ENCODE measurements around the gene IQSEC3. TPM values are rescaled to one million over a fixed set of nuclear protein-coding genes. Genes with fewer than 3 reads are reported as not detected.

Gene IQSEC3
- polyA plus RNA-seq, 3 donors: 8.0 to 15.3 (median 10.4) TPM

DNA sequence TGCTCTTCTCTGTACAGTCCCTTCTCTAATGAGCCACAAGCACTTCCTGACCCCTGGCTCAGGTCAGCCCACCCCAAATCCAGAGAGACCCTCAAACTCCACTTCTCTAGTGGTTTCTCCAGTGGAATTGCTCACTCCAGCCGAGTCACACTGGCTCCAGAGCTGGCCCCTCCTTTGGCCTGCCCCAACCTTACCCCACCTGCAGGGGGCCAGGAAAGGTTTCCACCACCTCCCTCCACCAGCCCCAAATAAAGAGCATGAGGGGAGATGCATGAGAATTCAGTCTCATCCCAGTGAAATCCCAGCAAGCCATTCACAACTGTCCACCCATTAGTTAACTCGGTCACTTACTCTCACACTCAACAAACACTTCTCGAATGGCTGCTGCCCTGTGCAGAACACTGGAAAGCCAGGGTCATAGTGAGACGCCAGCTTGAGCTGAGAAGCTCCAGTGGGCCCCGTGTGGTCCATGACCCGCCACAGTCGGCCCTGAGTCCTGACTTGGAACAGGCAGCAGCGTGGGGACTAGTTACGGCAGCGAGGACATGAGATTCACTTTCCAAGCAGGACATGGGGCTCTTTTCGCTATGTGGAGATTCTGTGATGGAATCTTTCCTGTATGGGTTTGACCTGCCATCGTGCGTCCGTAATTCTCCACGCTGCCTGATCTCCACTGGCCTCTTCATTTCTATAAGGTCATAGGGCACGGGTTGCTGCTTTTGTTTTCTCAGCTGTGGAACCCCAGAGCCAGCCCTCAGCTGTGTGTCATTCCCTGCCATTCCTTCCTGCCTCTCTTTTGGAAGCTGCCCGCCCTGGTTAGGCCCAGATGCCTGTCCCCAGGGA, 103.2 kb downstream of the IQSEC3 start:
- no peak for DNase-seq (ENCODE audit: extremely low read depth in 1 of 11, low read depth in 9 of 11, low spot score in 4 of 11)

- DNase-seq (ENCODE audit: extremely low read depth in 1 of 11, low read depth in 9 of 11, low spot score in 4 of 11): no peak
These were observed 104.0 kb downstream of the IQSEC3 start for GRCh38 chr12:170371-171225.

DNA sequence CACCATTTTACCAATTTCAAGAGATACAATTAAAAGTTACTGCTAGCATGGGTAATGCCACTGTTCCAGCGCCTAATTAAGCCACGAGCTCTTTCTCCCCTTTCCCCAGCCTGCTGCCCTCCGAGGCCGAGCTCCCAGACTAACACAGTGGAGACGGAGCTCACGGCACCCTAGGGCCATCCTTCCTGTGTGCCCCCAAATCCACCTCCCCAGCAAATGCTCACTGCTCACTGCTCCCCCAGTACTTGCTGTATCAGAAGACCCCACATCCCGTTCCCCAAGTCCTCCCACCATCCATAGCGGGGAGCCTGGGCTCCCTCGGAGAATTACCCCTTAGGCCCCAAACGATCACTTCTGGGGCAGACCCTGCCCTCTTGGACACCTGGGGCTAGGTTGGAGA, 104.7 kb downstream of the IQSEC3 start:
- DNase-seq (ENCODE audit: extremely low read depth in 1 of 11, low read depth in 9 of 11, low spot score in 4 of 11): no peak

- no peak for DNase-seq (ENCODE audit: extremely low read depth in 1 of 11, low read depth in 9 of 11, low spot score in 4 of 11)
These were observed 105.4 kb downstream of the IQSEC3 start for GRCh38 chr12:171743-172676.

DNA sequence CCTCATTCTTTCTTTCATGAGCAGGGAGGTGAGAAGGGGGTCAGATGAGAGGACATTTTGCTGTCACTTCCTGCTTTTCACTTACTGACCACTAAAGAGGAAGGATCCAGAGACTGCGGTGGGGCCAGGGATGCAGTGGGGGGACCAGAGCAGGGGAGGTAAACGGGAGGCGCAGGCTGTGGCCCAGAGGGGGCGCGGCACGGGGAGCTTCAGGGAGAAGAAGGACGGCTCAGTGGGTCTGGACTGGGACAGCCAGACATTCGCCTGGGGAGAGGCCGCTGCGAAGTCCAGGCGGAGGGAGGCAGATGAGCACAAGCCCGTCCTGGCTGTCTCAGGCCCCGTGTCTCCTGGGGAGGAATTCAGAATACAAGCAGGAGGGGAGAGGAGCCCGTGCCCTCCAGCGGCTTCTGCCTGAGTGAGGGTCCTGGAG, 106.2 kb downstream of the IQSEC3 start:
- DNase-seq (ENCODE audit: extremely low read depth in 1 of 11, low read depth in 9 of 11, low spot score in 4 of 11): no peak

DNA sequence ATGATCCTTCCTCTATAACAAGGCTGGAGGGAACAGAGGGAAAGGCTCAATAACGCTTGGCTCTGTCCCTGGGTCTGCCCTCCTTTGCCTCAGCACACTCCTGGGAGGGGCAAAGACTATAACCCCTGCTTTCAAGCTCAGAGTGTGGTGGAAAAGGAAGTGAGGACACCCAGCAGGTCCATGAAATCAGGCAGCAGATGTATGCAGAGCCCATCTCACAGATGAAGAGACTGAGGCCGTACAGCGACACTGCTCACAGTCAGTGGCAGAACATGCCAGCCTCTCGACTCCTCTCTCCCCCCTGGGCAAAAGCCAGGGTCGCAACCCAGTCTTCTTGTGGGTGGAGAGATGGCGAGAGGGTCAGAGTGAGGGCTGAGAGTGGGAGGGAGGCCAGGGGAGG, 107.6 kb downstream of the IQSEC3 start:
- DNase-seq (ENCODE audit: extremely low read depth in 1 of 11, low read depth in 9 of 11, low spot score in 4 of 11): no peak

DNA sequence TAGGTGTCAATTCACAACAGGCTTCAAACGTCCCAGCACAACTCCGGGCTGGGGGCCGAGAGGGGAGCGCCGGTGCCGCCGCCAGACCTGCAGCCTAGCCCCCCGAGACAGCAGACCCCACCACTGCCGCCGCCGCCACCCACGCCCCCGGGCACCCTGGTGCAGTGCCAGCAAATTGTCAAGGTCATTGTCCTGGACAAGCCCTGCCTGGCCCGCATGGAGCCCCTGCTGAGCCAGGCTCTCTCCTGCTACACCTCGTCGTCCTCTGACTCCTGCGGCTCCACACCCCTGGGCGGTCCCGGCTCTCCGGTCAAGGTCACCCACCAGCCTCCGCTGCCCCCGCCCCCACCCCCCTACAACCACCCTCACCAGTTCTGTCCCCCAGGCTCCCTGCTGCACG, 108.0 kb downstream of the IQSEC3 start:
- DNase-seq (ENCODE audit: extremely low read depth in 1 of 11, low read depth in 9 of 11, low spot score in 4 of 11): no peak

DNA sequence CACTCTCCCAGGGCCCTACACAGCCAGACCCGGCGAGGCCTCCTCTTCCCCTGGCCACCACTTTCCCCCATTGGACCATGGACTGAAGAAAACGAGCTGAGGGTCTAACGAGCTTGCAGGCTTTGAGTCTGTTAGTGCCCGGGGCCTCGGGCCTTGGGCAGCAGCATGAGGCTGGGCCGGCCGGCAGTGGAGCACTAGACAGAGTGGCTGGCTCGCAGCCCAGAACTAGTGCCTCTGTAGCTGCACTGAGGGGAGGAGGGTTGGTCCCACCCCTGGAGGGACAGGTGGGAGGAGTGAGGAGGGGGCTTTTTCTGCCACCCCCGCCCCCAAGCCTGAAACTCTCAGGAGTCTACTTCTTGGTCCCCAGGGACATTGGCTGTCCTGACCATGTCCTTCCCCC, 108.7 kb downstream of the IQSEC3 start:
- DNase-seq (ENCODE audit: extremely low read depth in 1 of 11, low read depth in 9 of 11, low spot score in 4 of 11): no peak

DNA sequence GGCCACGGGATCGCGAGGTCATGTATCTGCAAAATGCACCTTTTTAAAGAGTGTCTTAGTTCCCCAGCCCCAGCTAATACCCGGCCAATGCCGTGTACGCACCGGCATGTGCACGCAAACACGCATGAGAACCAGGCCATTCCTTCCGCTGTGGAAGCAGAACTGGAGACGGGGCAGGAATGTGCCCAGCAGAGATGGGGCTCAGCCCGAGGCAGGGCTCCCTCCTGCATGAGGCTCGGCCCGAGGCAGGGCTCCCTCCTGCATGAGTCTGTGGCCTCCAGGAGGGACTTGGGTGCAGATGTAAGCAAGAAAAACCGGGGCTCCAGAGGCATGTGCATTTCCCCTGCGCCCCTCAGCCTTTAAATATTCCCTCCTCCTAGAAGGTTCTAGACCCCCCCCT, 109.2 kb downstream of the IQSEC3 start:
- DNase-seq (ENCODE audit: extremely low read depth in 1 of 11, low read depth in 9 of 11, low spot score in 4 of 11): no peak

DNA sequence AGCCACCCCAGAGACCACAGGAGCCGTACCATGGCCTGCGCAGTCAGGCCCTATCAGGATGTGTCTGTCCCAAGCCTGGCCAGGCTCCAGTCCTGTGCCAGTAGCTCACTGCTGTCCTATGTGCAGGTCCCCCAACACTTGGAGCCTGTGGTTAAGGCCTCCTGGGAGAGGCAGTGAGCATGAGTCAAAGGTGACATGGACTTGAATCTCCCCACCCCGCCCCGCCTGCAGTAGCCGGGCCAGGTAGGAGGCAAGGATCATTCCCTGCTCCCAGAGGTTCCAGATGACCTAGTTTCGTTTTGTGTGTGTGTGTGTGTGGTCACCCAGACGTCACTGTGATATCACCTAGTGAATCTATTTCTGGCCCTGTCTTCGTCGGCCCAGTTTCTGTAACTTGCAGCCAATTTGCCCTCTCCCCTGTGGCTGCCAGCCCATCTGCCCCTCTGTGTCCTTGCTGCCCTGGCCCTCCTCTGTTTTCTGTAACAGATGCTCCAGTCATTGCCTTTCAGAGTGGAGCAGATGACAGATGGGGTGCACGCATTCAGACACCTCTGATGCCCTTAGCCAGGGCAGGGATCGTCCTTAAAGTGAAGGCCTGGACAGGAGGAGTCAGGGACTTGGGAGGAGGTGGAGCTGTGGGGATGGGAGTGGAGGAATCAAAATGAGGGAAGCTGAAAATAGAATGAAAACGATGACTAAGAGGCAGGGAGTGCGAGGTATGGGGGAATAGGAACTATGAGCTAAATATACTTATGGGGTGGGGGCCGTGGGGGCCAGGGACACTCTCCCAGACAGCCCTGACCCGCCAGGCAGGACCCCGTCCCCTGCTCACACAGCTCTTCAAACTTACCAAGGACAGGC, 110.0 kb downstream of the IQSEC3 start:
- no peak for DNase-seq (ENCODE audit: extremely low read depth in 1 of 11, low read depth in 9 of 11, low spot score in 4 of 11)

- DNase-seq (ENCODE audit: extremely low read depth in 1 of 11, low read depth in 9 of 11, low spot score in 4 of 11): no peak
These were observed 110.9 kb downstream of the IQSEC3 start for GRCh38 chr12:177336-177979.

DNA sequence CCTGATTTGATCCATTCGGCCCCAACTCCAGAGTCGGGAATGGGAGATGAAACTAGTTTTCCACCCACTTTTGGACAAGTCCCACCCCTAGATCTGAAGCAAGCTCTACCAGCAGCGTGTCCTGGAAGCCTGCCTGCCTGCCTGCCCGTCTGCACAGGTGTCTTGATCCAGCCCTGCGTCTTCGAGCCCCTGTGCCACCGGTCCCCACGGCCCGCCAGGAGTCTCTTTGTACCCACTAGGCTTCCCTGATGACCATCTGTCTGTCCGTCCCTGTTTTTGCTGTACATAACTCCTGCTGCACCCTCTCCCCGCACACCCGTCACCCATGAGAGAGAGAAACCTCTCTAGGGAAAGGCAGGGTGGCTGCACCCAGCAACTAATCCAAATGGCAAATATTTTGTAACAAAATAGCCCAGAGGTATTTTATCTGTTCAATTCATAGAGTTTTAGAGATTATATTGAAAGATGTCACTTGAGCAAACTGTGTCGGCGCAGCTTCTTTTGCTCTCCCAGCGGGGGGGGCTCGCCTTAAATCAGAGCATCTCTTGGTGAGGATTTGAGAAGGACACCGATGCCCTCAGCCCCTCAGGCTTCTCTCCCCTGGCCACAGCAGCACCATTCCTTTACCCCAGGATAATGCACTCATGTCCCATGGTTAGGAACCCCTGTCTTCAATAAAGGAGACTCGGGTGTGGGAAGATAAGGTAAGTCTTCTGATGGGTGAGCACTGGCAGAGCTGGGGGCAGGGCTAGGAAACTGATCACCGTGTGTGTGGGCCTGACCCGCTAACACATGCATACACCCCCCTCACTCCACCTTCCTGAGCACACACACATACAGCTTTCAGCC, 111.6 kb downstream of the IQSEC3 start:
- no peak for DNase-seq (ENCODE audit: extremely low read depth in 1 of 11, low read depth in 9 of 11, low spot score in 4 of 11)

DNA sequence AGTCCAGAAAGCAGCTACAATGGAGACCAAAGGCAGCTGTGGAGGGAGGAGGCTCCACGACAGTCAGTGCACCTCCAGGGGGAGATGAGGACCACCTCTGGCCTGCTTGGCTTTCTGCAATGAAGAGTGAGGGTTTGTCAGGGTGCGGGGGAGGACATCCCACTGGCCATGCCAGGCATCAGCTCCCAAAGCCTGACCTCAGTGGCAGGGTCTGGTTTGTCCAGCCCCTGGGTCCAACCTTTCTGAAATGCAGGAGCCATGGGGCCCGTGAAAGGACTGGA, 112.2 kb downstream of the IQSEC3 start:
- no peak for DNase-seq (ENCODE audit: extremely low read depth in 1 of 11, low read depth in 9 of 11, low spot score in 4 of 11)

GRCh38 chr12:179131-179884, 112.7 kb downstream of the IQSEC3 start:
- no peak for DNase-seq (ENCODE audit: extremely low read depth in 1 of 11, low read depth in 9 of 11, low spot score in 4 of 11)

DNA sequence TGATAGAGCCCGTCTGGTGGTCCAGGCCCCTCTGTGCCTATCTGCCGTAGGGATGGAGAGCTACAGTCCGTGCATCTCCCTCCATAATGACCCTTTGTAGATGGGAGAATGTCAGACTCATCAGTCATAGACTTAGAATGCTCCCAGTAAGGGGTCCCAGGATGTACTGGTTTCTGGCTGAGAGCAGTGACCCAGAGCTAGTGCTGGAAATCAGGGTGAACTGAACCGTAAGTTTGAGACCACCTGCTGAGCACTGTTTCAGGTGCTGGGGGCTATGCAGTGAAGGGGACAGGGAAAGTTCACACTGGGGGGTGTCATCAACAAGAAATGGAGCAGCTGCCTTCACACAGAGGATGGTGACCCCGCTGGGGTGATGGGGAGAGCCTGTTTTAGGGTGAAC, 113.3 kb downstream of the IQSEC3 start:
- no peak for DNase-seq (ENCODE audit: extremely low read depth in 1 of 11, low read depth in 9 of 11, low spot score in 4 of 11)

GRCh38 chr12:180445-180844, 113.9 kb downstream of the IQSEC3 start:
- no peak for DNase-seq (ENCODE audit: extremely low read depth in 1 of 11, low read depth in 9 of 11, low spot score in 4 of 11)

- no peak for DNase-seq (ENCODE audit: extremely low read depth in 1 of 11, low read depth in 9 of 11, low spot score in 4 of 11)
These were observed 115.4 kb downstream of the IQSEC3 start for GRCh38 chr12:181921-182320.

All from renal cortex interstitium (tissue), 11 donors.